Measurements from ENCODE around the gene TK1.

Gene TK1

DNA sequence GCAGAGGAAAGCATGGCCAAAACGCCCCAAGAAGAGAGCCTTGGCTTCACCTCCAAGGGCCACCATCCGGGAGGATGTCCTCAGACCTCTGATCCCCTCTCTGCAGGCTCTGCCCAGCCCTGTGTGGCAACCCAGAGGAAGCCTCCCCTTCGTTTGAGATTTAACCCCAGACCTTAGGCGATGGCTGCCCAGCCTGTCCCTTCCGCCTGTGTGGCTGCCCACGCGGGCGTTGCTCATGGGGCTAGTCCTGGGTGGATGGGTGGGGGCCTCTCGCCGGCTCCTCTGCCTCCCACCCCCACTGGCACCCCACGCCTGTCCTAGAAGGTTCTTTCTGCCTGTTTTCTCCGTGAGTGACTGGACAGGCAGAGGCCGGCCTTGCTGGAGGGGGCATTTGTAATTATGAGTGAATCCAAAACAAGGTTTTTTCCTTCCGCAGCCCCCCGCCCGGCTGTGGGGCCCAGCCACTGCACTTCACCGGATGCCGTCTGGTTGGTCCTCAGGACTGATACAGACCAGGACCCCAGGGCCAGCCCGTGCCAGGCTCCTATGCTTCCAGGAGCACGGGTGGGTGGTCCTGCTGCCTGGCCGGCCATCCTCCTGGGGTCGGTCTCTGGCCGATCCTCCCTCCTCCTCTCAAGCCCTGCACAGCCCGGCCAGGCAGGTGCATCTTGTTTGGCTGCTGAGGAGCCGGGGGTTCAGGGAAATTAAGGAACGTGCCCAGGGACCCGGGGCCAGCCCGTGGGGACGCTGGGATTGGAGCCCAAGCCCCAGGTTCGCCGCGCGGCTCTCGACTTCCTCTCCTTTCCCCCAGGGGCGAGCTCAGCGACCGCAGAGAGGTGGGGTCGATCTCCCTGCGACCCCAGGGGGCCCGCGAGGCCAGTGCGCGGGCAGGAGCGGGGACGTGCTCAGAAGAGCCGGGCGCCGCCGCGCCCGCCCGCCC is 44.4 kb upstream of the TK1 start, which contains the start of gene TMEM235:
Gene TMEM235, plus strand, starts transcription at position 636 of the 940 bp plus-strand sequence. CDS start 393 bp downstream, outside the sequence.
- TF ChIP-seq CTCF (IDR thresholded peaks at IDR 0.05; ENCODE audit: borderline replicate concordance, extremely low read depth, low read length, poor library complexity, severe bottlenecking), result no peak
- no peak for TF ChIP-seq EZH2 (IDR thresholded peaks at IDR 0.05; ENCODE audit: borderline replicate concordance, low read depth, low read length, severe bottlenecking)
- Histone ChIP-seq H2AFZ (ENCODE audit: low read depth, low read length) (no peak within 1 kb of the TSS), H3K4me1 (ENCODE audit: insufficient read depth, low read length) (no peaks in the 10 kb centered on the region), H3K9me3 (ENCODE audit: insufficient read depth, low read length, severe bottlenecking) (no peaks in the 10 kb centered on the region), H3K4me2 (ENCODE audit: insufficient read depth, low read length) (no peak within 1 kb of the TSS), H3K36me3 (ENCODE audit: insufficient read depth, low read length) (no peaks in the 10 kb centered on the region), H3K4me3 (ENCODE audit: low read depth in 1 of 2, low read length in 2 of 2) (no peak within 1 kb of the TSS), H4K20me1 (ENCODE audit: insufficient read depth, low read length) (no peaks in the 10 kb centered on the region), H3K27ac (ENCODE audit: low read length) (no peak within 1 kb of the TSS), H3K27me3 (ENCODE audit: insufficient read depth, low read length, poor library complexity) (no peaks in the 10 kb centered on the region), H3K9ac (ENCODE audit: low read depth, low read length) (no peak within 1 kb of the TSS), H3K79me2 (ENCODE audit: insufficient read depth, low read length) (no peaks in the 10 kb centered on the region)
- no peak for ATAC-seq (ENCODE audit: insufficient read depth, low read depth)
- no peak for DNase-seq

- TF ChIP-seq EZH2 (IDR thresholded peaks at IDR 0.05; ENCODE audit: borderline replicate concordance, low read depth, low read length, severe bottlenecking) (no peak), CTCF (IDR thresholded peaks at IDR 0.05; ENCODE audit: borderline replicate concordance, extremely low read depth, low read length, poor library complexity, severe bottlenecking) (no peak)
- ATAC-seq (ENCODE audit: insufficient read depth, low read depth) (no peak), DNase-seq (no peak)
- H2AFZ ChIP-seq (ENCODE audit: low read depth, low read length), result no peak overlapping the region
- no peaks in the 10 kb centered on the region for H3K9me3 ChIP-seq (ENCODE audit: insufficient read depth, low read length, severe bottlenecking)
- H3K27me3 ChIP-seq (ENCODE audit: insufficient read depth, low read length, poor library complexity), result no peaks in the 10 kb centered on the region
- no peaks in the 10 kb centered on the region for H4K20me1 ChIP-seq (ENCODE audit: insufficient read depth, low read length)
- H3K4me2 ChIP-seq (ENCODE audit: insufficient read depth, low read length), result no peak overlapping the region
- H3K79me2 ChIP-seq (ENCODE audit: insufficient read depth, low read length), result no peaks in the 10 kb centered on the region
- no peaks in the 10 kb centered on the region for H3K36me3 ChIP-seq (ENCODE audit: insufficient read depth, low read length)
- H3K9ac ChIP-seq (ENCODE audit: low read depth, low read length), result no peak overlapping the region
- no peaks in the 10 kb centered on the region for H3K4me1 ChIP-seq (ENCODE audit: insufficient read depth, low read length)
- H3K4me3 ChIP-seq (ENCODE audit: low read depth in 1 of 2, low read length in 2 of 2), result no peak overlapping the region
- H3K27ac ChIP-seq (ENCODE audit: low read length), result no peak overlapping the region
Measured at GRCh38 chr17:78230252-78230962, 43.6 kb upstream of the TK1 start.

DNA sequence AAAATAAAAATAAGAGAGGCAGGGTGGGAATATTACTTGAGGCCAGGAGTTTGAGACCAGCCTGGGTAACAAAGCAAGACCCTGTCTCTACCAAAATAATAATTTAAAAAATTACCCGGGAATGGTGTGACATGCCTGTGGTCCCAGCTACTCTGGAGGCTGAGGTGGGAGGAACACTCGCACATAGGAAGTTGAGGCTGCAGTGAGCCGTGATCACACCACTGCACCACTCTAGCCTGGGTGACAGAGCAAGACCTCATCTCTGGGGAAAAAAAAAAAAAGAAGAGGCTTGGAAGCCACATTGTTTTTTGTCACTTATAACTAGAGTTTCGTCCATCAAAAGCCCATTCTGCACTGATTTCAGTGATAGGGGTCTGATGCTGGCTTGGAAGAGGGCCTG is 41.3 kb upstream of the TK1 start:
- H3K9ac ChIP-seq (ENCODE audit: low read depth, low read length), result no peak overlapping the region
- H3K4me1 ChIP-seq (ENCODE audit: insufficient read depth, low read length), result no peaks in the 10 kb centered on the region
- DNase-seq (no peak), ATAC-seq (ENCODE audit: insufficient read depth, low read depth) (no peak)
- H3K27ac ChIP-seq (ENCODE audit: low read length), result no peak overlapping the region
- H3K4me2 ChIP-seq (ENCODE audit: insufficient read depth, low read length), result no peak overlapping the region
- no peaks in the 10 kb centered on the region for H3K9me3 ChIP-seq (ENCODE audit: insufficient read depth, low read length, severe bottlenecking)
- H3K36me3 ChIP-seq (ENCODE audit: insufficient read depth, low read length), result peaks cover 19% of the 10 kb centered on the region
- H3K79me2 ChIP-seq (ENCODE audit: insufficient read depth, low read length), result no peaks in the 10 kb centered on the region
- H2AFZ ChIP-seq (ENCODE audit: low read depth, low read length), result no peak overlapping the region
- no peak overlapping the region for H3K4me3 ChIP-seq (ENCODE audit: low read depth in 1 of 2, low read length in 2 of 2)
- H3K27me3 ChIP-seq (ENCODE audit: insufficient read depth, low read length, poor library complexity), result no peaks in the 10 kb centered on the region
- TF ChIP-seq CTCF (IDR thresholded peaks at IDR 0.05; ENCODE audit: borderline replicate concordance, extremely low read depth, low read length, poor library complexity, severe bottlenecking) (no peak), EZH2 (IDR thresholded peaks at IDR 0.05; ENCODE audit: borderline replicate concordance, low read depth, low read length, severe bottlenecking) (no peak)
- no peaks in the 10 kb centered on the region for H4K20me1 ChIP-seq (ENCODE audit: insufficient read depth, low read length)

Data from DND-41 (cell line).